PC-9 (cell line): ENCODE data around the gene KATNB1.

Experiments
- CTCF ChIP-seq: fragments of 200-600 bp; sonication (generic); conservative IDR thresholded peaks from 2 replicates; pipeline ENCODE4 v1.6.1; 2017; ENCODE audit warnings: mixed run types, antibody characterized with exemption, mild to moderate bottlenecking, moderate library complexity
- EZH2 ChIP-seq: fragments of 200-600 bp; sonication (generic); IDR thresholded peaks from 2 replicates; pipeline ENCODE4 v1.8.0; 2017; ENCODE audit warnings: antibody characterized with exemption, low read depth

- TF ChIP-seq CTCF (no peak), EZH2 (no peak)
These were observed 39.2 kb downstream of the KATNB1 start for GRCh38 chr16:57774705-57775285.
